ENCODE data around the gene XXYLT1.

The XXYLT1 gene

GRCh38 chr3:195048059-195048905, 222.7 kb downstream of the XXYLT1 start:
- H3K4me1 ChIP-seq (ENCODE audit: control insufficient read depth in 1 of 2, insufficient read depth in 2 of 2, low read length in 2 of 2) = no peaks in the 10 kb centered on the region
- no peaks in the 10 kb centered on the region for H3K36me3 ChIP-seq (ENCODE audit: control insufficient read depth in 1 of 2, insufficient read depth in 2 of 2, low read length in 2 of 2)
- H3K9me3 ChIP-seq (ENCODE audit: control insufficient read depth in 1 of 2, low read length in 2 of 2) = no peaks in the 10 kb centered on the region
- no peaks in the 10 kb centered on the region for H3K27me3 ChIP-seq (ENCODE audit: low read depth, low read length)
- H3K4me3 ChIP-seq (ENCODE audit: low read depth in 1 of 2, low read length in 2 of 2) = no peak overlapping the region
- H3K27ac ChIP-seq (ENCODE audit: low read length) = no peak overlapping the region

GRCh38 chr3:195047536-195047935, 223.4 kb downstream of the XXYLT1 start:
- no peaks in the 10 kb centered on the region for H3K36me3 ChIP-seq (ENCODE audit: control insufficient read depth in 1 of 2, insufficient read depth in 2 of 2, low read length in 2 of 2)
- H3K27me3 ChIP-seq (ENCODE audit: low read depth, low read length) = no peaks in the 10 kb centered on the region
- H3K4me3 ChIP-seq (ENCODE audit: low read depth in 1 of 2, low read length in 2 of 2) = no peak overlapping the region
- no peaks in the 10 kb centered on the region for H3K9me3 ChIP-seq (ENCODE audit: control insufficient read depth in 1 of 2, low read length in 2 of 2)
- H3K4me1 ChIP-seq (ENCODE audit: control insufficient read depth in 1 of 2, insufficient read depth in 2 of 2, low read length in 2 of 2) = no peaks in the 10 kb centered on the region
- no peak overlapping the region for H3K27ac ChIP-seq (ENCODE audit: low read length)

- H3K27ac ChIP-seq (ENCODE audit: low read length) = no peak overlapping the region
- no peaks in the 10 kb centered on the region for H3K9me3 ChIP-seq (ENCODE audit: control insufficient read depth in 1 of 2, low read length in 2 of 2)
- H3K36me3 ChIP-seq (ENCODE audit: control insufficient read depth in 1 of 2, insufficient read depth in 2 of 2, low read length in 2 of 2) = no peaks in the 10 kb centered on the region
- H3K4me3 ChIP-seq (ENCODE audit: low read depth in 1 of 2, low read length in 2 of 2) = no peak overlapping the region
- no peaks in the 10 kb centered on the region for H3K4me1 ChIP-seq (ENCODE audit: control insufficient read depth in 1 of 2, insufficient read depth in 2 of 2, low read length in 2 of 2)
- H3K27me3 ChIP-seq (ENCODE audit: low read depth, low read length) = no peaks in the 10 kb centered on the region
These were observed 224.5 kb downstream of the XXYLT1 start for GRCh38 chr3:195046441-195046840.

- Histone ChIP-seq H3K9me3 (ENCODE audit: control insufficient read depth in 1 of 2, low read length in 2 of 2) (no peaks in the 10 kb centered on the region), H3K36me3 (ENCODE audit: control insufficient read depth in 1 of 2, insufficient read depth in 2 of 2, low read length in 2 of 2) (no peaks in the 10 kb centered on the region), H3K4me3 (ENCODE audit: low read depth in 1 of 2, low read length in 2 of 2) (no peak overlapping the region), H3K4me1 (ENCODE audit: control insufficient read depth in 1 of 2, insufficient read depth in 2 of 2, low read length in 2 of 2) (no peaks in the 10 kb centered on the region), H3K27ac (ENCODE audit: low read length) (no peak overlapping the region), H3K27me3 (ENCODE audit: low read depth, low read length) (no peaks in the 10 kb centered on the region)
These were observed 225.3 kb downstream of the XXYLT1 start for GRCh38 chr3:195045481-195046210.

GRCh38 chr3:195044411-195044810, 226.5 kb downstream of the XXYLT1 start:
- H3K9me3 ChIP-seq (ENCODE audit: control insufficient read depth in 1 of 2, low read length in 2 of 2) = no peaks in the 10 kb centered on the region
- H3K27me3 ChIP-seq (ENCODE audit: low read depth, low read length) = no peaks in the 10 kb centered on the region
- no peaks in the 10 kb centered on the region for H3K36me3 ChIP-seq (ENCODE audit: control insufficient read depth in 1 of 2, insufficient read depth in 2 of 2, low read length in 2 of 2)
- H3K4me3 ChIP-seq (ENCODE audit: low read depth in 1 of 2, low read length in 2 of 2) = no peak overlapping the region
- H3K4me1 ChIP-seq (ENCODE audit: control insufficient read depth in 1 of 2, insufficient read depth in 2 of 2, low read length in 2 of 2) = no peaks in the 10 kb centered on the region
- H3K27ac ChIP-seq (ENCODE audit: low read length) = no peak overlapping the region

GRCh38 chr3:195043607-195044339, 227.2 kb downstream of the XXYLT1 start:
- Histone ChIP-seq H3K4me1 (ENCODE audit: control insufficient read depth in 1 of 2, insufficient read depth in 2 of 2, low read length in 2 of 2) (no peaks in the 10 kb centered on the region), H3K27me3 (ENCODE audit: low read depth, low read length) (no peaks in the 10 kb centered on the region), H3K9me3 (ENCODE audit: control insufficient read depth in 1 of 2, low read length in 2 of 2) (no peaks in the 10 kb centered on the region), H3K27ac (ENCODE audit: low read length) (no peak overlapping the region), H3K4me3 (ENCODE audit: low read depth in 1 of 2, low read length in 2 of 2) (no peak overlapping the region), H3K36me3 (ENCODE audit: control insufficient read depth in 1 of 2, insufficient read depth in 2 of 2, low read length in 2 of 2) (no peaks in the 10 kb centered on the region)

- H3K9me3 ChIP-seq (ENCODE audit: control insufficient read depth in 1 of 2, low read length in 2 of 2) = no peaks in the 10 kb centered on the region
- H3K27ac ChIP-seq (ENCODE audit: low read length) = no peak overlapping the region
- H3K36me3 ChIP-seq (ENCODE audit: control insufficient read depth in 1 of 2, insufficient read depth in 2 of 2, low read length in 2 of 2) = no peaks in the 10 kb centered on the region
- H3K4me1 ChIP-seq (ENCODE audit: control insufficient read depth in 1 of 2, insufficient read depth in 2 of 2, low read length in 2 of 2) = no peaks in the 10 kb centered on the region
- H3K4me3 ChIP-seq (ENCODE audit: low read depth in 1 of 2, low read length in 2 of 2) = no peak overlapping the region
- H3K27me3 ChIP-seq (ENCODE audit: low read depth, low read length) = no peaks in the 10 kb centered on the region
These were observed 228.0 kb downstream of the XXYLT1 start for GRCh38 chr3:195042743-195043606.

GRCh38 chr3:195041871-195042742, 228.9 kb downstream of the XXYLT1 start:
- Histone ChIP-seq H3K27me3 (ENCODE audit: low read depth, low read length) (no peaks in the 10 kb centered on the region), H3K4me1 (ENCODE audit: control insufficient read depth in 1 of 2, insufficient read depth in 2 of 2, low read length in 2 of 2) (no peaks in the 10 kb centered on the region), H3K36me3 (ENCODE audit: control insufficient read depth in 1 of 2, insufficient read depth in 2 of 2, low read length in 2 of 2) (no peaks in the 10 kb centered on the region), H3K27ac (ENCODE audit: low read length) (no peak overlapping the region), H3K4me3 (ENCODE audit: low read depth in 1 of 2, low read length in 2 of 2) (no peak overlapping the region), H3K9me3 (ENCODE audit: control insufficient read depth in 1 of 2, low read length in 2 of 2) (no peaks in the 10 kb centered on the region)

- H3K4me1 ChIP-seq (ENCODE audit: control insufficient read depth in 1 of 2, insufficient read depth in 2 of 2, low read length in 2 of 2) = no peaks in the 10 kb centered on the region
- no peak overlapping the region for H3K4me3 ChIP-seq (ENCODE audit: low read depth in 1 of 2, low read length in 2 of 2)
- no peaks in the 10 kb centered on the region for H3K36me3 ChIP-seq (ENCODE audit: control insufficient read depth in 1 of 2, insufficient read depth in 2 of 2, low read length in 2 of 2)
- H3K27ac ChIP-seq (ENCODE audit: low read length) = no peak overlapping the region
- H3K27me3 ChIP-seq (ENCODE audit: low read depth, low read length) = no peaks in the 10 kb centered on the region
- H3K9me3 ChIP-seq (ENCODE audit: control insufficient read depth in 1 of 2, low read length in 2 of 2) = no peaks in the 10 kb centered on the region
These were observed 230.0 kb downstream of the XXYLT1 start for GRCh38 chr3:195040773-195041520.

- H3K27ac ChIP-seq (ENCODE audit: low read length) = no peak overlapping the region
- H3K4me1 ChIP-seq (ENCODE audit: control insufficient read depth in 1 of 2, insufficient read depth in 2 of 2, low read length in 2 of 2) = no peaks in the 10 kb centered on the region
- H3K4me3 ChIP-seq (ENCODE audit: low read depth in 1 of 2, low read length in 2 of 2) = no peak overlapping the region
- no peaks in the 10 kb centered on the region for H3K27me3 ChIP-seq (ENCODE audit: low read depth, low read length)
- H3K36me3 ChIP-seq (ENCODE audit: control insufficient read depth in 1 of 2, insufficient read depth in 2 of 2, low read length in 2 of 2) = no peaks in the 10 kb centered on the region
- H3K9me3 ChIP-seq (ENCODE audit: control insufficient read depth in 1 of 2, low read length in 2 of 2) = no peaks in the 10 kb centered on the region
These were observed 230.9 kb downstream of the XXYLT1 start for GRCh38 chr3:195040094-195040493.

Data from muscle layer of duodenum (tissue), 2 donors.